ENCODE results near the gene KCNT1.
"Not testable (repeated sequence)": the region's sequence is repeated elsewhere in the genome, so short reads cannot be mapped to it uniquely, and the experiment has no call there.

The KCNT1 gene

DNA sequence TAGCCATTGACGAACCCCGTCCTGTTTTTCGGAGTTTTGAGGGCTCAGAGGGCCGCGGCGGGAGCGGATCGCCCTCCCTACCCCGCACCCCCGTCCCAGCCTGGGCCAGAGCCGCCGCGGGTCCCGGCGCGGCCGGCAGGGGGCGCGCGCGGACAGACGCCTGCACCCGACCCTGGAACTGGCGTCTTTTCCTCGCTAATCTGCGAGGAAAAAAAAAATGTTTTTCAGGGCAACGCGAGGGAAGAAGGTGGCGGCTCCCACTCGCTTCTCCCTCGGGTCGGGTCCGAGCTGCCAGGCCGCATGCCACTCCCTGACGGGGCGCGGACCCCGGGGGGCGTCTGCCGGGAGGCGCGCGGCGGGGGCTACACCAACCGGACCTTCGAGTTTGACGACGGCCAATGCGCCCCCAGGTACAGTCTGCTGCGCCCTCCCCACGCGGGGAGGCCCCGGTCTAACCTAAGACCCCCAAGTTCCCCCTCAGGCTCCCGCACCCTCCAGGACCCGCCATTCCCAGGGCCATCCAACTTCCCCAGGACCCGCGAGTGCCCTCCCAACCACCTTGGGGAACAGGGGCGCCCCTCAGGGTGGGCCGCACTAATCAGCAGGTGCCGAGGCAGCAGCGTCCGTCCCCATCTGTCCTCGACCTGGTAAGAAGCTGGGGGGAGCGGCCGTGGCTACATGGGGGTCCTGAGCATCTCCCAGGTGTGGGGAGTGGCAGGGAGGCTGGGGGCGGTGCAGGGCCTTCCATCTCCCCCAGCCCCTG is at the start of gene KCNT1:
KCNT1 (plus strand) TSS at position 227 of the 763 bp plus-strand sequence; CDS start at position 301, 74 bp downstream.
- DNase-seq: peak; percentile 18 to 27

DNA sequence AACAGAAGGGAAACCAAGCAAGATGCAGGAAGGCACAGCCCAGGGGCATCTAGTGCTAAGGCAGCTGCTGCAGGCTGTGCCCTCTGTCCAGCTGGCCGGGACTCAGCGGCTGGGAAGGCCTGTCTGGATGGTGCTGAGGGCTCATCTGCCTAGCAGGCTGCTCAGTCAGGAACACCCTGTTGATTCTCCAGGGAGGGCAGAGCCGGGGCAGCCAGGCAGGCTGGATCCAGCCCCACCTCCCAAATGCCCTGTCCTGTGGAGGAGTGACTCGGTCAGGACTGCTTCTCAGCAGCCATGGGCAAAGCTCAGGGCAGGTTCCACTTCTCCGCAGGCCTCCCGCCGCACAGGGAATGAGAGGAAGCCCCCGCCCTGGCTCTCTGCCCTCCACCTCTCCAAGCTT is 46.7 kb upstream of the KCNT1 start:
- DNase-seq: no peak

GRCh38 chr9:135657416-135657815 is 44.6 kb upstream of the KCNT1 start:
- DNase-seq: no peak

DNA sequence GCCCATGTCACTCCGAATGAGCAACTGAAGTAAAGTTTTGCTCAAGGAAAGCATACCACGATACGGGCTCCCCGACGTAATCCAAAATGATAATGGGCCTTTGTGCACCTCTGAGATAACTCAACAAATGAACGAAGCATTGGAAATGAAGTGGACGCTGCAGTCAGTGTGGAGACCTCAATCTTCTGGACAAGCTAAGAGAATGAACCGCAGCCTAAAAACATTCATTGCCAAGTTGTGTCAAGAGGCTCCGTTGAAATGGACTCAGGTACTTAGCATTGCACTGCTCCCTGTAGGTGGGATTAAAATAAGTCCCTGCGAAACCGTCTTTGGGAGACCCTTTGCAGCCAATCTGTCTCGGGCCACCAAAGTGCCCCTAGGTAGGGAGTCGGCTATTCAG is 42.7 kb upstream of the KCNT1 start:
- no peak for DNase-seq

GRCh38 chr9:135660407-135660806 is 41.6 kb upstream of the KCNT1 start:
- DNase-seq: no peak

DNA sequence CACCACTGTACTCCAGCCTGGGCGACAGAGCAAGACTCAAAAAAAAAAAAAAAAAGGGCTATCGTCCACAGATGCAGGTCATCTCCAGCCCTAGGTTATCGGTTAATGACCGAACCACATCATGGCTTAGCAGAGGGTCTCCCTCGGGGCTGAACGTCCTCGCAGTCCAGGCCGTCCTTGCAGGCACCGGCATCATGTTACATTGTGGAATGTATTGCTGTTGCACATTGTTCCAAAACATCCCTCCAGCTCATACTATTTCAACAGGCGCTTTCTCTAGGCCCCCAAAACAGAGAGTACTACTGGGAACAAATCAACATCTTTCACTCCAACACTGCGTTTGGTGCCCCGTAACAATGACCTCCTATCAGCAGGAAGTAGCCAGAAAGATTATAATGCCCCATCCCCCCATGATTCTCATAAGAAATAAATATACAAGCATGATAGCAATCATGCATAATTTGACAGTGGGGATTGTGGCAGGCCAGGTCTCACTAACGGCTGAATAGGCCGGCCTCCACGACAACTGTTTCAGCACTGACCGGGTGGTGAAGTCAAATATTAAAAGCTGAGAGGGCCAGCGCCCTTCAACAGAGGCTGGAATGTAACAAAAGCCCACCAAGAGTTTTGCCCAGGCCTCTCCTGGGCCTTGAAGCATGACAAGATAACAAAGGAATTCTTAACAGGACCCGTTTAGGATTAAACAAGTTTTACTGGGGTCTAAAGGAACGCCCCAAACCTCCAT is 40.0 kb upstream of the KCNT1 start:
- no peak for DNase-seq

DNA sequence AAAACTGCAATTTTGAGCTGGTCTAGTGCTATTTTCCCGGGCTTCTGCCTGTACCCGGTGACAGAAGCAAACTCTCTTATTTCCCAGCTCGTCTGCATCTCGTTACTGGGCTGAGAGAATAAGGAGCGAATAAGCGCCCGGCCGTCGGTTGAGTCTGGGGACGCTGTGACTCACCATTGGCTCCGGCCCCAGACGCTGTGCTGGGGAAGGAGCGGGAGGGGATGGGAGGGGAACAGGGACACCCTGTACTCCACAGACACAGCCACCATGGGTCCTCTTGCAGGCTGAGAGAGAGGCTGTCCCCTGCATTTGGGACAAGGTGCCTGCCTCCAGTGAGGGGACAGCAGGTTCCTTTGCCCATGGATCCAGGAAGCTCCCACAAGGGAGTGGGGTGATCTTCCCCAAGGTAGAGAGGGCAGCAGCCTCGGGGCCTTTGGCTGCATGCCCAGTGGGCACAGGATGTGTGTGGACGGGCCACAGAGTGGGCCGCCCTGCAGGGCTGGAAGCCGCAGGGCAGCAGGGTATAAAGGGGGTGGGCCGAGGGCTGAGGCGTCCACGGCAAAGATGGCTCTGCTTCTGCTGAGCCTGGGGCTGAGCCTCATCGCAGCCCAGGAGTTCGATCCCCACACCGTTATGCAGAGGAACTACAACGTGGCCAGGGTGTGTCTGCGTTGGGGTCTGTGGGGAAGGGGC is 39.1 kb upstream of the KCNT1 start, which contains the start of gene LCN9:
LCN9 (plus strand) TSS at position 552 of the 693 bp plus-strand sequence; CDS start at position 565, 13 bp downstream.
- no peak for DNase-seq

DNA sequence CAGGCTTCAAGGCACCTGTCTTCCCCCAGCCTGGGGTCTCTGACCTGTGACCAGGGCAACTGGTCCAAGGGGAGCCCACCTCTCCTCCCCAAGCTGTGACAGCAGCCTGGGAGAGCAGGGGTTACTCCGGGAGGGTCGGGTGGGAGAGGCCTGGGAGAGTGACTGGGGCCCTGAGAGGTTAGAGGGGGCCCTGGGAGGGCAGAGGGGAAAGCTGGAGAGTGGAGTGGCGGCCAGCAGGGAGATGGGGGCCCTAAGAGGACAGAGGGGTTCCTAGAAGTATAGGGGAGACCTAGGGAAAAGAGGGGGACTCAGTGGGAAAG is 38.6 kb upstream of the KCNT1 start:
- no peak for DNase-seq

DNA sequence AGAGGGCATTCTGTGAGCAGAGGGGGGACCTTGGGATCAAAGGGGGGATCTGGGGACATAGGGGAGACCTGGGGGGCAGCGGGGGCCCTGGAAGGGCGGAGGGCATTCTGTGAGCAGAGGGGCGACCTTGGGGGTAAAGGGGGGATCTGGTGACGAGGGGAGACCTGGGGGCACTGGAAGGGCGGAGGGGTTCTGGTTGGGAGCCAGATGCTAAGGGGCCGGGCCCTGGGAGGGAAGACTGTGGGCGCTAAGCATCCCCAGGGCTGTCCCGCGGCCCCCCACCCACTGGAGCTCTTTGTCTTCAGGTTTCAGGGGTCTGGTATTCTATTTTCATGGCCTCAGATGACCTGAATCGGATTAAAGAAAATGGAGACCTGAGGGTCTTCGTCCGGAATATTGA is 38.1 kb upstream of the KCNT1 start:
- DNase-seq: no peak

GRCh38 chr9:135664266-135664665 is 37.7 kb upstream of the KCNT1 start:
- DNase-seq: no peak

DNA sequence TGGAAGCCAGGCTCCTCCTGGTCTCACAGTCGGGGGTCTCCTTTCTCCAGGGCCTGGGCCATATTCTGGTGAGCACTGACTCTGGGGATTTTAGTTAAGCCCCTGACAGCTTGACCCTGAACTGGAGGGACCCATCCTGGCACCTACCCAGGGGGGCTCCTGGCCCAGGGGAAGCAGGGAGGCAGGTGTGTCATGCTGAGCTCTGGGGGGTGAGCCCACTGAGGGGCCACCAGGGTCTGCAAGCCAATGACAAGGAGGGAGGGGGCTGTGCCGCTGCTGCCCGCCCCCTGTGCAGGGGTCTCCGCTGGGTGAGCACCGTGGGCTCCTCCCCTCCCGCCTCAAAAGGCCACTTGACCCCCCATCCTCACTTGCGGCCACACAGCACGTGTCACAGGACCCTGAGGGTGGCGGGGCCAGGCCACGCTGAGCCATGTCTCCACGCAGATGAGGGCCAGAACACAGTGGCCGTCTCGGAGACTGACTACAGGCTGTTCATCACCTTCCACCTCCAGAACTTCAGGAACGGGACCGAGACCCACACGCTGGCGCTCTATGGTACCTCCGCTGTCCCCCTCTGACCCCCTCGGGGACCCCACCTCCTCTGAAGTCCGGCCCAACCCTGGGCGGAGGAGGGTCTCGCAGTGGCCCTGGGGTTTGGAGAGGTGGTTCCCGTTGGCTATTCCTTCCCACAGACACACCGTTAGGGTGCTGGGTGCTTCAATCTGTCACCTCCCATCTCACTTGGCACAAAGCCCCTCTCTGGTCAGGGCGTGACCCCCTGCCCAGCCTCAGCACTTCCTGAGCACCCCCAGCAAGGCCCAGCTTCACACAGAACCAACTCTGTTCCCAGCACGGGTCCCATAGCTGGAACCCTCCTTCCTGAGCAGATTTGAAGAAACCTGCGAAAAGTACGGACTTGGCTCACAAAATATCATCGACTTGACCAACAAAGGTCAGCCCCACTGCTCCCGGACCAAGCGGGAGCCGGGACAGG is 36.9 kb upstream of the KCNT1 start:
- DNase-seq: no peak

DNA sequence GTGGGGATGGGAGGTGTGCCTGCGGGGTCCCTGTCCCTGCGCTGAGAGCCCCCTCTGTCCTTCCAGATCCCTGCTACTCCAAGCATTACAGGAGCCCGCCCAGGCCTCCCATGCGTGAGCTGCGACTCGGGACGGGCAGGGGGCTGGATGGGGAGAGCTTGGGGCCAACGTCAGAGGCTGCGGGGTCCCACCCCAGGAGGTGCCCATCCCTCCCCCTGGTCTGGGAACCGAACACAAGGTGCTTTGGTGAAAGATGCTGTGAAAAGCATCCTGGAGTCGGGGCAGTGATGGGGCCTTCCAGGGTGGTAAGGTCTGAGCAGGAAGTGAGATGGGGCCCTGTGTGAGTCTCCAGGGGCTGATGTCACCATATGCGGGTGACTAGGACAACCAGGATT is 36.2 kb upstream of the KCNT1 start:
- DNase-seq: no peak

- DNase-seq: no peak
Measured at GRCh38 chr9:135666534-135667462, 35.2 kb upstream of the KCNT1 start.

DNA sequence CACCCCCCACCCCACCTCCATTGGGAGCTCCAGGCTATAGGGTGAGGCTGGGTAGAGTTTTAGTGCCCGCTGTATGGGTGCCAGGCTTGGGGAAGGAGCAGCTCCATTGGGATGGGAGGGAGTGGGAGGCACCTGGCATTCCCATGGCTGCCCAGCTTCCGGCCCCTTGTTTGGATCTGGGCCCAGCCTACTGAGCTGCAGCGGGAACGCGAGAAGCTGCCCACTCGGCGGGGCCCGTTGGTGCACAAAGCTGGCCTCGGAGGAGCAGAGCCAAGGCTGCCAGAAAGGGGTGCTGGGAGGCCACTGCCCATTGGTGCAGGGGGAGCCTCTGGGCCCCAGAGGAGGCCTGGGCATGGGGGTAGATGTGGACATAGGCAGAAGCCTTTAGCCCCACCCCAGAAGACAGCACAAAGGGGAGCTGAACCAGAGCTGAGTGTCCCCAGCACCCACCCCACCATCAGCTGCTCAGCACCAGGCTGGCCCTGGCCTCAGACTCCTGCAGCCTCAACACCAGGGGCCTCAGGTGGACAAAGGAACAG is 34.5 kb upstream of the KCNT1 start:
- no peak for DNase-seq

DNA sequence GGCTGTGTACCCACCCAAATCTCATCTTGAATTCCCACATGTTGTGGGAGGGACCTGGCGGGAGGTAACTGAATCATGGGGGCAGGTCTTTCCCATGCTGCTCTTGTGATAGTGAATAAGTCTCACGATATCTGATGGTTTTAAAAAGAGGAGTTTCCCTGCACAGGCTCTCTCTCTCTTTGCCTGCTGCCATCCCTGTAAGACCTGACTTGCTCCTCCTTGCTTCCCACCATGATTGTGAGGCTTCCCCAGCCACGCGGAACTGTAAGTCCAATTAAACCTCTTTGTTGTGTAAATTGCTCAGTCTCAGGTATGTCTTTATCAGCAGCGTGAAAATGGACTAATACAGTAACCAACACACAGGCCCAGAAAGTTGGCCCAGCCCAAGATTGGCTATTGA is 33.0 kb upstream of the KCNT1 start:
- DNase-seq: not testable (repeated sequence)

DNA sequence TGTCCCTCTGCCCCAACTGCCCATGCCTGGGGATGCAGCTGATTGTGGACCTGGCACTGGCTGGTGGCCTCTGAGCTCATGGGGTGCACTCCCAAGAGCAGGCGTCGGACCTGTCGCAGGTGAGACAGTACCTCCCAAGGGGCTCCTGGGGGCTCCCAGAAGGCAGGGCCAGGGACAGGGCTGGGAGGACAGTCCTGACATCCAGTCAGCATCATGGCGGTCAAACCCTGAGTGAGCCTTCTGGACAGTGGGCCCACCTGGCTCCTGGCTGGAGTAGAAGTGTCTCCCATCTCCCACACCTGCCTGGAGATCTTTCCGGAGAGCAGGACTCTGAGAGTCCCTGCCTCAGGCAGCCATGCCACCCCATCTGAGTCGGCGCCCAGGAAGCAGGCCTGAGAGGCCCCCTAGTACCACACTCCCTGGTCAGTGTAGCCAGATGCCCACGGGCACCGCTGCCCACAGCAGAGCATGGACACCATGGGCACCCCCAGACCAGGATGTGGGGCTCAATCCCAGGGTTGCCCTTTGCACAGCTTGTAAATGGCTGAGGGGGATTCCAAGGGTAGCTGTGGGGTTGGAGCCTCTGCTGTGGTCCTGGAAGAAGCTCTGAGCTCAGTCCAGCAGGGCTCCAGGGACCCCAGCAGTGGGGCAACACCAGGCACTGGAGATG is 32.2 kb upstream of the KCNT1 start:
- DNase-seq: no peak

DNA sequence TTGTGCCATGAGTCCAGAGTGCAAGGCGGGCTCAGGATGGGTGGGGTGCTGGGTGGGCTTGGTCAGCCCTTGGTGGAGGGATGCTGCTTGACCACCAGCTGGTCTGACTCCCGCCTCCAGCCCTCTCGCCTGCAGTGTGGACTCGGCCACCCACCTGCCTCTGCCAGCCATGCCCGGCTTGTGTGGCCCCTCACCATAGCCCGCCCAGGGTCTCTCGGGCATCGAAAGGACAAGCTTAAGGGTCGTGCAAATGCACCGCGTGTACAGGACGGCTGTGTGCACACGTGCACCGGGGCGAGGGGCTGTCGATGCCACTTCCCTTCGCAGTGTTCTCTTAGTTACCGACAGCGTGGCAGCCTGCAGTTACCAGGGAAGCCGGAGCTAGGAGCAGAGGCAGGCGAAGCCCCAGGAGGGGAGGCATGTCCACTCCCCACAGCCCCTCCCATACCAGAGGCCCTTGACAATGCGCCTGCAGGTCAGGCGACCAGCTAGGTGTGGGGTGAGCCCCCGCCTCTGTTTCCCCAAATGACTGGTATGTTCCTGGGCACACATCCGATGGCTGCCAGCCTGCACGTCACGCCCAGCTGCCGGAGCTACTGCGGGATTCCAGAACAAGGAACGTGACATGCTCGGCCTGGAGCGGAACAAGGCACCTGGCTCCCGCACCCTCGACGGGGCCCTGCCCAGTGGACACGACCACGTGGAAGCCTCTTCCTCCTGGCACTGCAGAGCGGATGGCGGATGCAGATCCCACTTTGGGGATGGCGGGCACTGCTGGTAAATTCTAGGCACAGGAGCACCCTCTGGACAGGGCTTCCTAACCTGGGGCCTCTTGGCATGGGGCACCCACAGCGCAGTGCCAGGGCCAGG is 31.0 kb upstream of the KCNT1 start:
- no peak for DNase-seq

DNA sequence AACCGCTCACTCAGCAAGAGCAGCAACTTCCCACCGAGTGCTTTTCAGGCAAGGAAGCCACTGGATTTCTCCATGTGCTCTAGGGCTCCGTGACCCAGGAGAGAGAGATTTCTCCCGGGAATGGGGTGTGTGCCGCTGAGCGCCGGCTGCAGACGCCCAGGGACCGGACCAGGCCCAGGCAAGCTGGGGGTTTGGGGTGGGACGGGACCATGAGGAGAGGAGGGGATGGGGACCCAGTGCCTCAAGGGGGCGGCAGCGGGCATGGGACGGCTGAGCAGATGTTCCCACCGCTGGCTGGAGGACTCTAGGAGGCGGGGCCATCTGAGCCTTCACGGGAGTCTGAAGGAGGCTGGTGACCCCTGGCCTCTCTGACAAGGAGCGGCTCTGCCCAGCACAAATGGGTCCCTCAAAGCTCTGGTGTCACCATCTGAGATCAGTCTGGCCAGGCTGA is 30.4 kb upstream of the KCNT1 start:
- DNase-seq: no peak

DNA sequence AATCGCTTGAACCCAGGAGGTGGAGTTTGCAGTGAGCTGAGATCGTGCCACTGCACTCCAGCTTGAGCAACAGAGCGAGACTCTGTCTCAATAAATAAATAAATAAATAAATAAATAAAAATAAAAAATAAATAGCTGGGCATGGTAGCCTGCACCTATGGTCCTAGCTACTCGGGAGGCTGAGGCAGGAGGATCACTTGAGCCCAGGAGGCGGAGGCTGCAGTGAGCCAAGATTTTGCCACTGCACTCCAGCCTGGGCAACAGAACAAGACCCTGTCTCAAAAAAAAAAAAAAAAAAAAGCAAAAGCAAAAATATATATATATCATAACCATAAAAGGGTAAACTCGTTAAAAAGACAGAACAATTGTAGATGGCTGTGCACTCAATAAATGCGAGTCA is 29.2 kb upstream of the KCNT1 start:
- DNase-seq: not testable (repeated sequence)
